Effector memory CD4-positive, alpha-beta T cell (primary cell): ENCODE measurements around the gene SHQ1.
A peak's percentile ranks its signal among the peaks of the same experiment; 100 is the strongest.

Experiments used
- DNase-seq, 3 donors: peaks; one replicate each; pipeline ENCODE4 v3.0.0-alpha.2; 2020
- H3K27ac ChIP-seq: 2 replicates; pipeline ENCODE4 v1.7.0; 2013; ENCODE audit warnings: mild to moderate bottlenecking, low read length, moderate library complexity; ENCODE audit not compliant: insufficient read depth, poor library complexity, severe bottlenecking
- H3K27me3 ChIP-seq: replicated peaks from 2 replicates; pipeline ENCODE4 v1.7.0; 2013; ENCODE audit warnings: mild to moderate bottlenecking, low read length; ENCODE audit not compliant: insufficient read depth, control insufficient read depth, poor library complexity, severe bottlenecking
- H3K36me3 ChIP-seq: 2 replicates; pipeline ENCODE4 v1.7.0; 2013; ENCODE audit warnings: mild to moderate bottlenecking, low read length, moderate library complexity; ENCODE audit not compliant: control insufficient read depth, insufficient read depth
- H3K4me1 ChIP-seq: 2 replicates; pipeline ENCODE4 v1.7.0; 2013; ENCODE audit warnings: low read length, mild to moderate bottlenecking; ENCODE audit not compliant: control insufficient read depth, insufficient read depth, poor library complexity, severe bottlenecking
- H3K4me3 ChIP-seq: 2 replicates; pipeline ENCODE4 v1.7.0; 2013; ENCODE audit warnings: low read length, low read depth, mild to moderate bottlenecking; ENCODE audit not compliant: insufficient read depth, poor library complexity, severe bottlenecking
- H3K9me3 ChIP-seq: 2 replicates; pipeline ENCODE4 v1.7.0; 2013; ENCODE audit warnings: mild to moderate bottlenecking, low read length, moderate library complexity; ENCODE audit not compliant: control insufficient read depth

SHQ1 gene

DNA sequence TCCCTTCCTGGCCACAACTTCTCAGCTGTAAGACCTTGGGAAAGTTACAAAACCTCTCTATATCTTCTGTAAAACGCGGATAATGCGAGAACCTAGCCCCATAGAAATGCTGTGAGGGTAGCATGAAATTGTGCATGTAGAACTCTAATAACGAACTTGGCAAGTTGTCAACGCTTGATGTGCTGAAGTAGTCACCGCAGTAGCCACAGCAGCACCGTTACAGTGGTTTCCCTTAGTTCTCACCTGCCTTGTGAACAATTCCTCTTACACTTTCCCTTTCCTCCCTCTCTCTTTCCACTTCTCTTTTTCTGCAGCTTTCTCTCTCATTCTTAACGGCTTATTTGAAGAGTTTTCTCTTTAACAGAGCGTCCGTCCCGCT, 447 bp upstream of the SHQ1 start:
- no peaks in the 10 kb centered on the region for H3K27me3 ChIP-seq
- peak in 2 of 3 donors; percentile 20 to 23 for DNase-seq
- H3K4me1 ChIP-seq, result peaks cover 8% of the 10 kb centered on the region
- H3K9me3 ChIP-seq, result no peaks in the 10 kb centered on the region
- H3K4me3 ChIP-seq, result peak overlapping the region; percentile 86
- peak overlapping the region; percentile 49 for H3K27ac ChIP-seq
- H3K36me3 ChIP-seq, result no peaks in the 10 kb centered on the region

DNA sequence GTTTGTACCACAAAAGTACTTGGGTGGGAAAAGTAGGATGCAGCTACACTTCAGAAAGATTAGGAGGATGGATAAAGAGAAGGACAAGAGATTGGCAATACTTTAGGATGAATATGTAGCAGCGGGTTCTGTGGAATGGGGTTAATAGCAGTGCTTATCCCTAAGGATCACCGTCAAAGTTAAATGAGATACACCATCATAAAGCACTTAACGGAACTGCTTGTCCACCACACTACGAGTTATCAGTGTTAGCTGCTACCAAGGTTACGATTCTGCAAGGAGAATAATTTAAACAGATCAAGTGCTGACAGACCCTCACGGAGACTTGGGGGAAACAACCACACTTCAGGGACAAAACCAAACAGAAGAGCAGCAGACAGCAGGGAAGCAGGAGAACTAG, 963 bp downstream of the SHQ1 start:
- no peak for DNase-seq
- Histone ChIP-seq H3K4me3 (peak overlapping the region; percentile 86), H3K36me3 (no peaks in the 10 kb centered on the region), H3K27ac (no peak overlapping the region), H3K4me1 (peaks cover 8% of the 10 kb centered on the region), H3K27me3 (no peaks in the 10 kb centered on the region), H3K9me3 (no peaks in the 10 kb centered on the region)

GRCh38 chr3:72846166-72846565, 2.1 kb downstream of the SHQ1 start:
- H3K27ac ChIP-seq, result no peak overlapping the region
- no peaks in the 10 kb centered on the region for H3K9me3 ChIP-seq
- H3K4me3 ChIP-seq, result no peak overlapping the region
- H3K36me3 ChIP-seq, result peaks cover 9% of the 10 kb centered on the region
- no peak for DNase-seq
- no peaks in the 10 kb centered on the region for H3K27me3 ChIP-seq
- H3K4me1 ChIP-seq, result peaks cover 8% of the 10 kb centered on the region

GRCh38 chr3:72844436-72844993, 3.7 kb downstream of the SHQ1 start:
- H3K36me3 ChIP-seq, result peaks cover 19% of the 10 kb centered on the region
- peaks cover 8% of the 10 kb centered on the region for H3K4me1 ChIP-seq
- no peak for DNase-seq
- no peak overlapping the region for H3K27ac ChIP-seq
- H3K9me3 ChIP-seq, result no peaks in the 10 kb centered on the region
- H3K4me3 ChIP-seq, result no peak overlapping the region
- no peaks in the 10 kb centered on the region for H3K27me3 ChIP-seq

DNA sequence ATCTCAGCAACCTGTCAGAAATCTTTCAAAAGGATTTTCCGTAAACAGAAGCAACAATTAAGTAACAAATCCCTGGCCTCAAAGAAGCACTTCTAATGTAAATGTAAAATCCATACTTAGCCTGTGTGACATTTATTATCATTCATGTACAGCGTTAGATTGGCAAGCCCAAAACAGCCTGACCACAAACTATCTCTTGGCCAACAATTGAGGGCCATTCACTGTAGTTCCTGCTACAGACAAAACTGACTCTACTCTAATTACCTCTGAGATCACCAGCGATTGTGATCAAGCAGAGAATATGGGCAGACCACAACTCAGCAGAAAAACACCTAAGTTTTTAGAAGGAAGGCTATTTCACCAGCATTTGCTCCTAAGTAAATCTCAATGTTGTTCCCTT, 9.2 kb downstream of the SHQ1 start:
- no peak overlapping the region for H3K4me3 ChIP-seq
- H3K36me3 ChIP-seq, result peaks cover 40% of the 10 kb centered on the region
- DNase-seq, result no peak
- H3K27ac ChIP-seq, result no peak overlapping the region
- no peaks in the 10 kb centered on the region for H3K4me1 ChIP-seq
- H3K9me3 ChIP-seq, result no peaks in the 10 kb centered on the region
- no peaks in the 10 kb centered on the region for H3K27me3 ChIP-seq

- Histone ChIP-seq H3K27ac (no peak overlapping the region), H3K36me3 (peaks cover 42% of the 10 kb centered on the region)
Observed at GRCh38 chr3:72836923-72837322, 11.3 kb downstream of the SHQ1 start.

DNA sequence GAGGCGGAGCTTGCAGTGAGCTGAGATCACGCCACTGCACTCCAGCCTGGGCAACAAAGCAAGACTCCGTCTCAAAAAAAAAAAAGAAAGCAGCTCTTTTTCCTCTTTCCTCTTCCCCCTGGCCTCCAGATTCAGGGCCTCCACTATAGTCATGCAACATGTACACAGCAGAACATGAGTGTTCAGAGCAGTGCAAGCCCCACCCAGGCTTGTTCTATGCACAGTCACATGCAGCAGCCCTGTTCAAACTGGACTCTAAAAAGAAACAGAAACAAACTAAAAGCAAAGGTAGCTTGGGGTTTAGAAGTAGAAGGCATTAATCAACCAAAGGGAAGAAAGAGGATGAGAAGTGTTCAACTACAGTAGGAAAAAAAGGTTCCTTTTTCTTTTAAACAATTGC, 11.8 kb downstream of the SHQ1 start:
- H3K27me3 ChIP-seq, result no peaks in the 10 kb centered on the region
- no peak for DNase-seq
- H3K4me1 ChIP-seq, result no peaks in the 10 kb centered on the region
- no peaks in the 10 kb centered on the region for H3K9me3 ChIP-seq
- H3K36me3 ChIP-seq, result peaks cover 37% of the 10 kb centered on the region
- H3K4me3 ChIP-seq, result no peak overlapping the region
- H3K27ac ChIP-seq, result no peak overlapping the region

More at GRCh38 chr3:72836923-72837322, 11.3 kb downstream of the SHQ1 start:
- no peak for DNase-seq
- Histone ChIP-seq H3K4me3 (no peak overlapping the region), H3K4me1 (no peaks in the 10 kb centered on the region), H3K27me3 (no peaks in the 10 kb centered on the region), H3K9me3 (no peaks in the 10 kb centered on the region)

DNA sequence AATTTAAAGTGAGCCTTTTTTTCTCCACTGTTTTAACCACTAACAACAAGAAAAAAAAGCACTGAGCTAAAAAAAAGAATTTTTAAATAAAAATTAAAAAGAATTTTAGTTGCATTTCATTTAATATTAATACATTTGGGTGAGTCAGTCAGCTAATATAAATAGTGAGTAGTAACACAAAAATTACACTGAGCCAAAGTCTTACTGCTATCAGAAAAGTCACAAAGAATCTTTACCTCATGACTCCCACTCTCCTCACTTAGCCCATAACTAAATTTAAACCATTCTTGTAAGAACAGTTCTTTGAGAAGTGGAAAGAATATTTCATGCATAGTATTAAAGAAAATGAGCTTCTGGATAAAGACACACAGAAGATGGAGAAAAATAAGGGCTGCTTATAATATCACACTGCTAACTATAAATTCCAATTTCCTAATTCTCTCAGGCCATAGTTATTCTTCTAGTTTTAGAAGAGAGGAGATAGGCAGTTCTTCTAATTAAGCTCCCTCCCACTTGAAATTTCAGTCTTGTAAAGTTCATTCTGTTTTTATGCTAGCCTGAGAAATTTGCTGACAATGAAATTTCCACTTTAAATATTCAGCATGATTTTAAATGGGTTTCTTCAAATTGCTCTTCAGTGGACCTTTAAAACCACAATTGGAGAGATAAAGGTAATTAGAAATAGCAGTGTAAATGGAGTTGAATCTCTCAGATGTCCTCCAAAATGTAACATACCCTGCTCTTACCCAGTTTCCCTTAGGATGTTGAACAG, 17.6 kb downstream of the SHQ1 start:
- no peaks in the 10 kb centered on the region for H3K4me1 ChIP-seq

DNA sequence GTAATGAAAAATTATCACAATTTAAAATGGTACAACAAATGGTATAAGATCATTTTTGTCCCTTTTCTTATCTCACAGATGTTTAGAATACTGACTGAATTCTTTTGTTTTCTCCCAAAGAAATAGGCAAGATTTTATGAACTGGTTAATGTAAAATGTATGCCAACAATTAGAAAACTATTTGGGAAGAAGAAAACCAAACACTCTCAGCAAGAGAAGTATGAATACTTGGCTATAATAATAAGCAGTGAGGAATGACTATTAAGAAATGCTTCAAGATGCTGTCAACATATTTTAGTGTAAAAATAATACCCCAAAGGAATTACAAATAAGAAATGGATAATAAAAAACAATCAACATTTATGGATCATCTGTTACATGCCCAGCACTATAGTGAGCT, 18.5 kb downstream of the SHQ1 start:
- H3K4me1 ChIP-seq, result no peaks in the 10 kb centered on the region
- H3K36me3 ChIP-seq, result peaks cover 7% of the 10 kb centered on the region
- no peaks in the 10 kb centered on the region for H3K9me3 ChIP-seq
- no peak overlapping the region for H3K27ac ChIP-seq
- H3K27me3 ChIP-seq, result no peaks in the 10 kb centered on the region
- H3K4me3 ChIP-seq, result no peak overlapping the region
- DNase-seq, result no peak

More for the DNA sequence above, 17.6 kb downstream of the SHQ1 start:
- H3K4me3 ChIP-seq, result no peak overlapping the region
- peaks cover 14% of the 10 kb centered on the region for H3K36me3 ChIP-seq
- no peak overlapping the region for H3K27ac ChIP-seq
- no peaks in the 10 kb centered on the region for H3K9me3 ChIP-seq
- no peaks in the 10 kb centered on the region for H3K27me3 ChIP-seq
- no peak for DNase-seq

GRCh38 chr3:72821161-72821781, 27.0 kb downstream of the SHQ1 start:
- Histone ChIP-seq H3K36me3 (peaks cover 9% of the 10 kb centered on the region), H3K4me1 (peaks cover 3% of the 10 kb centered on the region), H3K9me3 (no peaks in the 10 kb centered on the region), H3K27me3 (no peaks in the 10 kb centered on the region), H3K4me3 (no peak overlapping the region), H3K27ac (no peak overlapping the region)
- DNase-seq, result no peak
